ENCODE data around the gene C16orf54. TPM values are rescaled to one million over a fixed set of nuclear protein-coding genes. Genes with fewer than 3 reads are reported as not detected.
"Not testable (repeated sequence)": the region's sequence is repeated elsewhere in the genome, so short reads cannot be mapped to it uniquely, and the experiment has no call there.

C16orf54 gene
- total RNA-seq, 1 donor from 2014 or later: not detected

DNA sequence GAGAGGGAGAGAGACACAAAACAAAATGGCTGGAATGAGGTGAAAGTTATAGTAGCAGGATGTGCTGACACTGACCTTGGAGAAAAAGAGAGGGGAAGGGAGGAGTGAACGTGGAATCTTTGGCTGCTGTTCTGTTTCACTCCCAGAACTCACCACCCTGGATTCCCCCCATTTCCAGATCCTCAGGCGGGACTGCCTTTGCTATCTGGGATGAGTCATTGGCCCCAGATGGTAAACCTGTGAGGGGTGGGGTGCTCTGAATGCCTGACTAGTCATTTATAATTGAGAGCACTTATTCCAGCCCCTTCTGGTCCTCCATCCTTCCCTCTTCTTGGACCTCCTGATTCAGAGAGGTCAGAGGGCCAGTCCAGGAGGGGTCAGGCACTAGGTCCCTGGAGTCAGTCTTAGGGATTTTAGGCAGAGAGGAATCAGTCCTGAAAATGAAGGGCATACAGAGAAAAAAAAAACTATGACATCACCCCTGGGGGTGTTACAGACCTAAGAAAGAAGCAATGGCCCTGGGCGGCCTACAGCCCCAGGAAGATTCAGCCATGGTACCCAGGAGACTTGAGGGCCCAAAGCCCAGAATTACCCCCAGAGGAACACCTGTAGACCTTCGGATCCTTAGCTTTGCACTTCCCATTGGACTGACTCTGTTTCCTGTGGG is 30.1 kb upstream of the C16orf54 start:
- H3K4me3 ChIP-seq (ENCODE audit: low read depth, low read length): no peak overlapping the region
- DNase-seq (ENCODE audit: low read depth): no peak
- TF ChIP-seq, protein P1, sequence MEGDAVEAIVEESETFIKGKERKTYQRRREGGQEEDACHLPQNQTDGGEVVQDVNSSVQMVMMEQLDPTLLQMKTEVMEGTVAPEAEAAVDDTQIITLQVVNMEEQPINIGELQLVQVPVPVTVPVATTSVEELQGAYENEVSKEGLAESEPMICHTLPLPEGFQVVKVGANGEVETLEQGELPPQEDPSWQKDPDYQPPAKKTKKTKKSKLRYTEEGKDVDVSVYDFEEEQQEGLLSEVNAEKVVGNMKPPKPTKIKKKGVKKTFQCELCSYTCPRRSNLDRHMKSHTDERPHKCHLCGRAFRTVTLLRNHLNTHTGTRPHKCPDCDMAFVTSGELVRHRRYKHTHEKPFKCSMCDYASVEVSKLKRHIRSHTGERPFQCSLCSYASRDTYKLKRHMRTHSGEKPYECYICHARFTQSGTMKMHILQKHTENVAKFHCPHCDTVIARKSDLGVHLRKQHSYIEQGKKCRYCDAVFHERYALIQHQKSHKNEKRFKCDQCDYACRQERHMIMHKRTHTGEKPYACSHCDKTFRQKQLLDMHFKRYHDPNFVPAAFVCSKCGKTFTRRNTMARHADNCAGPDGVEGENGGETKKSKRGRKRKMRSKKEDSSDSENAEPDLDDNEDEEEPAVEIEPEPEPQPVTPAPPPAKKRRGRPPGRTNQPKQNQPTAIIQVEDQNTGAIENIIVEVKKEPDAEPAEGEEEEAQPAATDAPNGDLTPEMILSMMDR (conservative IDR thresholded peaks at IDR 0.05; ENCODE audit: low read depth, low read length): no peak

DNA sequence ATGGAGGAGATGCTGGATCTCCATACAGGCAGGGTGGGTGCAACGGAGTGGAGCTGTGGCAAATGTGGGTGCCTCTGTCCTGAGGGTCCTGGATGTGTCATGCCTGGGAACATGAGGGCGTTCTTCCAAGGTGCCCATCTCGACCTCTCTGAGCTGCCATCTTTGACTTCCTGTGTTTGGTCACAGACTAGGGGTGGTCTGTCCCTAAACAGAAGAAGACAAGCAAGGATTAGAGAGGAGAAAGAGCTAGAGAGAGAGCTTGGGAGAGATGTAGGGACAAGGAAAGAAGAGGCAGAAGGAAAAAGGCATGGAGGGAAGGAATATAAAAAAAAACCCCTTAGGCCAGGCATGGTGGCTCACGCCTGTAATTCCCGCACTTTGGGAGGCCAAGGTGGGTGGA is 28.9 kb upstream of the C16orf54 start:
- H3K4me3 ChIP-seq (ENCODE audit: low read depth, low read length): no peak overlapping the region
- DNase-seq (ENCODE audit: low read depth): no peak
- TF ChIP-seq, protein P1 (conservative IDR thresholded peaks at IDR 0.05; ENCODE audit: low read depth, low read length): no peak

DNA sequence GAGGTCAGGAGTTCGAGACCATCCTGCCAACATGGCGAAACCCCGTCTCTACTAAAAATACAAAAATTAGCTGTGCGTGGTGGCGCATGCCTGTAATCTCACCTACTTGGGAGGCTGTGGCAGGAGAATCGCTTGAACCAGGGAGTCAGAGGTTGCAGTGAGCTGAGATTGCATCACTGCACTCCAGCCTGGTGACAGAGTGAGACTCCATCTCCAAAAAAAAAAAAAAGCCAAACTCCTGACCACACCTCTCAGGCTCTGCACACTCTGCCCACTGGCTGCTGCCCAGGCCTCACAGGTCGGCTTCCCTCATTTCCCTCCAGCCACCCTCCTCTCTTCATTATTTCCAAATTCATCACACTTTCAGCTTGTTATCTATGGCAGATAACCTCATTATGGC is 26.5 kb upstream of the C16orf54 start:
- H3K4me3 ChIP-seq (ENCODE audit: low read depth, low read length); DNase-seq (ENCODE audit: low read depth): not testable (repeated sequence)

DNA sequence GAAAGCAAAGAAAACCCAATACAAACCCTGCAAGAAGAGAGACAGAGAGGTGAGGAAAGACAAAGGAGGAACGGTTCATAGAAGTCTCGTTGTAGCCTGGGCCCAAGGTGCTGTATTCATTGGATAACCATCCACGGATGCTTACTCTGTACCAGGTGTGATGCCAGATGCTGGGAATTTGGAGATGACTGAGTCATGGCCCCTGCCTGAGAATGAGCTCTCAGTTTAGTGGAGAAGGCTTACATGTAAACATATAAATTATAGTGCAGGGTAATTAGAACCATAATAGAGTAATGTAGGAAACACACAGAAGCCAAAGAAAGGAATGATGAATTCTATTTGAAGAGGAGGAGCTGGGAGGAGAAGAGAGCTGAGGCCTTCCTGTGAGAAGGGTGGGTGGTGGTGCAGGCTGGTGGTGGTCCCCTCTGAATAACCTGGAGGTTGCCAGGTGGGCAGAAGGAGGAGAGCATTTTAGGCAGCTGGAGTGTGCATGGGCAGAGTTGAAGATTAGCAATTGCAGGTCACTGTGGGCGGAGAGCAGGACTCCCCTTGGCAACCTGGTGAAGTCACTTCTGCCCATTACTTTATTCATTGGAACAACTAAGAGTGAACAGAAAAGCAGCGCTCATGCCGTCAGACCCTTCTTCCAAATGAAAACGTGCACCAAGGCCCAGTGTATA is 24.6 kb upstream of the C16orf54 start:
- TF ChIP-seq, protein P1 (conservative IDR thresholded peaks at IDR 0.05; ENCODE audit: low read depth, low read length): no peak
- no peak for DNase-seq (ENCODE audit: low read depth)
- H3K4me3 ChIP-seq (ENCODE audit: low read depth, low read length): no peak overlapping the region

DNA sequence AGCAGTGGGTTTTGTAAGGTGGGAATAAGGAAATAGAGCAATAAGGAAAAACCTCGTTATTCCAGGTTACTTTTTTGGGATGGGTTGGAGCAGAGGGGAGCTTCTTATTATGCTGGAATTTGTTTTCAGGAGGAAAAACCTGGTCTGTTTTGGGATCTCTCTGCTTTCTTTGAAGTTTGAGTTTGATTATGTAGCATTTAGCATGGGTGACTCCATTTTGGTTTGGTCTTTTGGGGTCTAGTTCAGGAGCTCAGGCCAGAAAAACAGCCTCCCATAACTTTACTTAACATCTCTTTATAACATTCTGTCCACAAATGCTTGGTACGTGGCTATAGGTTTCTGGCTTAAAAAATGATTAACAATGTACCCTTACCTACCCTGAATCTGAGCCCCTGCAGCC is 23.7 kb upstream of the C16orf54 start:
- no peak for DNase-seq (ENCODE audit: low read depth)
- no peak overlapping the region for H3K4me3 ChIP-seq (ENCODE audit: low read depth, low read length)
- TF ChIP-seq, protein P1 (conservative IDR thresholded peaks at IDR 0.05; ENCODE audit: low read depth, low read length): no peak

DNA sequence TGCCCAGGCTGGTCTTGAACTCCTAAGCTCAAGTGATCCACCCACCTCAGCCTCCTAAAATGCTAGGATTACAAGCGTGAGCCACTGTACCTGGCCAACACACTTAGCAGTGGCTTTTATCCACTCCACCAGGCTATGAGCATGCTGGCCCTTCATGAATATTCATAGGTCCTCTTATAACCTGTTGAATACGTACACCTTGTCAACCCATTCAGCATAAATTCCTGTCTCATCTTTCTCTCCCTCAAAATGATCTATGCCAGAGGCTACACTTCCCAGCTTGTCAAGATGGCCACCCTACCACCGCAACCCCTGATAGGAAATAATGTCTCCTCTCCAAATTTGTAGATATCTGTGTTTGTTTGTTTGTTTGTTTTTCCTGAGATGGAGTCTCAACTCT is 21.3 kb upstream of the C16orf54 start:
- no peak for DNase-seq (ENCODE audit: low read depth)
- H3K4me3 ChIP-seq (ENCODE audit: low read depth, low read length): no peak overlapping the region
- TF ChIP-seq, protein P1 (conservative IDR thresholded peaks at IDR 0.05; ENCODE audit: low read depth, low read length): no peak

DNA sequence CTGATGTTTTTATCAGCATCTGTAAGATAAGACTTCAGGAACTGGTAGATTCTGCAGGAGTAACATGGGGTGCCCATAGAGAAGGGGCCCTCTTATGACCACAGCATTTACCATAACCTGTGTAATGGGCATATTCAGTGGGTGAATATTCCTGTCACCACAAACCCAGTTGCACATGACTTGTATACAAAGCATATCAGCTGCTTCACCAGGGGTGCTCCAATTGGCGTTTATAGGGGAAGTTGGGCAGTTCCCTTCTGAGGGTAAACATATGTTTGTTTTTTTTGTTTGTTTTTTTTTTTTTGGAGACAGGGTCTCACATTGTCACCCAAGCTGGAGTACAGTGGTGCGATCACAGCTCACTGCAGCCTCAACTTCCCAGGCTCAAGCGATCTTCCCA is 20.8 kb upstream of the C16orf54 start:
- DNase-seq (ENCODE audit: low read depth): no peak
- H3K4me3 ChIP-seq (ENCODE audit: low read depth, low read length): no peak overlapping the region
- TF ChIP-seq, protein P1 (conservative IDR thresholded peaks at IDR 0.05; ENCODE audit: low read depth, low read length): no peak
